SK-N-MC (cell line): ENCODE measurements around the gene TDRD5.

ENCODE experiments used
- DNase-seq: peaks from one replicate; pipeline ENCODE4 v3.0.0-alpha.2; 2011; ENCODE audit warnings: low read depth, low spot score
- H3K27ac ChIP-seq: fragments of 200-600 bp; sonication (generic); 2 replicates; pipeline ENCODE4 v1.5.1; 2016; ENCODE audit warnings: mixed run types
- H3K36me3 ChIP-seq: fragments of 200-600 bp; sonication (generic); 2 replicates; pipeline ENCODE4 v1.6.1; 2017; ENCODE audit warnings: antibody characterized with exemption, low read length, mixed read lengths; ENCODE audit not compliant: insufficient read depth
- H3K4me3 ChIP-seq: fragments of 200-600 bp; sonication (generic); 2 replicates; pipeline ENCODE4 v1.5.1; 2016
- H3K9ac ChIP-seq: fragments of 200-600 bp; sonication (generic); 2 replicates; pipeline ENCODE4 v1.8.0; 2017; ENCODE audit warnings: mixed run types, mixed read lengths; ENCODE audit not compliant: insufficient read length
- H3K9me3 ChIP-seq: fragments of 200-600 bp; sonication (generic); 2 replicates; pipeline ENCODE4 v1.6.1; 2017; ENCODE audit warnings: low read depth, mild to moderate bottlenecking, antibody characterized with exemption, low read length, moderate library complexity, mixed read lengths
- EZH2 ChIP-seq: fragments of 200-600 bp; sonication (generic); IDR thresholded peaks from one replicate; pipeline ENCODE4 v1.6.1; 2017; ENCODE audit warnings: antibody characterized with exemption
- FOXP2 ChIP-seq: optimal IDR thresholded peaks from 2 replicates; pipeline ENCODE3; 2011; ENCODE audit warnings: mild to moderate bottlenecking, moderate library complexity; ENCODE audit not compliant: insufficient read depth; ENCODE audit errors: extremely low read length, control extremely low read depth
- POLR2AphosphoS5 ChIP-seq: IDR thresholded peaks from 2 replicates; pipeline ENCODE4 v1.6.1; 2012; ENCODE audit warnings: mild to moderate bottlenecking, low read depth, low read length, borderline replicate concordance

TDRD5 gene

GRCh38 chr1:179714159-179714558 lies 122.5 kb downstream of the TDRD5 start:
- H3K4me3 ChIP-seq = no peak overlapping the region
- no peak for DNase-seq
- no peak overlapping the region for H3K27ac ChIP-seq
- H3K9me3 ChIP-seq = no peaks in the 10 kb centered on the region; the same call in 1 of the 2 replicates
- TF ChIP-seq EZH2 (no peak), FOXP2 (no peak), POLR2AphosphoS5 (no peak)
- H3K9ac ChIP-seq = no peak overlapping the region
- no peaks in the 10 kb centered on the region for H3K36me3 ChIP-seq

DNA sequence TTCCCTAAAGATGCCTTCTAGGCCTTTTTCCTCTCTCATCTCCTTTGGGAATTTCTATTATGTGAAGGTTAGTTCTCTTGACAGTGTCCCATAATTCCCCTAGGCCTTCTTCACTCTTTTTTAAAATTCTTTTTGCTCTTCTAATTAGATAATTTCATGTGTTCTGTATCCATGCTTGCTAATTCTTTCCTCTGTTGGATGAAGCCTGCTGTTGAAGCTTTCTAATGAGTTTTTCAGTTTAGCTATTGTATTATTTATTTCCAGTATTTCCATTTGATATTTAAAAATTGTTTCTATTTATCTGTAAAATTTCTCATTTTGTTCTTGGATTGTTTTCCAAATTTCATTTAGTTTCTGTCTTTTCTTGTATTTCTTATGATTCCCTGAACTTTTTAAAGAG lies 123.0 kb downstream of the TDRD5 start:
- H3K36me3 ChIP-seq = no peaks in the 10 kb centered on the region
- no peak for DNase-seq
- H3K4me3 ChIP-seq = no peak overlapping the region
- TF ChIP-seq FOXP2 = no peak
- TF ChIP-seq POLR2AphosphoS5 = no peak
- no peak for TF ChIP-seq EZH2
- H3K9me3 ChIP-seq = no peaks in the 10 kb centered on the region; the same call in 1 of the 2 replicates
- no peak overlapping the region for H3K9ac ChIP-seq
- no peak overlapping the region for H3K27ac ChIP-seq

- H3K9me3 ChIP-seq = no peaks in the 10 kb centered on the region; the same call in 1 of the 2 replicates
- no peak for DNase-seq
These were observed 127.6 kb downstream of the TDRD5 start for GRCh38 chr1:179719272-179719671.

DNA sequence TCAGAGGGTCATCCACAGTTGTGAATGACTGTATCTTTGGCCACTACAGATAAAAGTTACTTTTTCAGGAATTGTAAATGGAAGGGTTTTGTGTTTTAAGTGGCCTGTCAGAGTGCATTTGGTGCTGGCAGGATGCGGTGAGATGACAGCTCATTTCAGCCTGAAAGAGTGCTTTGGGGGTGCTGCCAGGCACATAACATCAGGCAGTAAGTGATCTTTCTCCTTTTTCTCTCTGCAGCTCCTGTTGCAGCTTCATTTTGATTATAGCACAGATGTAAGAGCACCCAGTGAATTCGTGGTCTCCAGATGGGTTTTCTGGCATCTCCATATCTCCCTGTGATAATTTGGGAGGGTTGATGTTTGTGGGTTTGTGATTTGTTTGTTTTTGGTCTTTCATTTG lies 136.6 kb downstream of the TDRD5 start:
- H3K27ac ChIP-seq = no peak overlapping the region
- H3K9ac ChIP-seq = no peak overlapping the region
- H3K36me3 ChIP-seq = no peaks in the 10 kb centered on the region
- TF ChIP-seq EZH2 (no peak), FOXP2 (no peak), POLR2AphosphoS5 (no peak)
- H3K9me3 ChIP-seq = no peaks in the 10 kb centered on the region
- no peak overlapping the region for H3K4me3 ChIP-seq
- no peak for DNase-seq

More at GRCh38 chr1:179719272-179719671, 127.6 kb downstream of the TDRD5 start:
- Histone ChIP-seq H3K4me3 (no peak overlapping the region), H3K27ac (no peak overlapping the region), H3K9ac (no peak overlapping the region), H3K36me3 (no peaks in the 10 kb centered on the region)
- TF ChIP-seq FOXP2 (no peak), POLR2AphosphoS5 (no peak), EZH2 (no peak)

DNA sequence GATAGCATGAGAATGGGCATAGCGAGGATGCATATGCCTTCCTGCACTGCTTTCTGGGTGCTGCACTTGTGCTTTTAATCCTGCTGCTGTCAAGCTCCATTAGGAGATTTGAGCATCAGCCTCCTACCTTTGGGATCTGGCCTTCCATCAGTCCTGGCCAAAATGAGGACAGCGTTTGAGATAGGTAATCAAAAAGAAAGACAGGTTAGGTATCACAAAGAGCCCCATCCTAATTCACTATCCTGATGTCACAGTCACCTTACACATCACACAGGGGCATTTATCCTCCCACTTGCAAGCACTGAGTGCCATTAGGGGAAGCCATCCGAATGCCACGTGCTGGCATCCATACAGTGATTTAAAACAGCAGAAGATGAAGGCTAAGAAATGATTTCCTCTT lies 138.2 kb downstream of the TDRD5 start:
- TF ChIP-seq EZH2 (no peak), POLR2AphosphoS5 (no peak), FOXP2 (no peak)
- no peak for DNase-seq
- Histone ChIP-seq H3K36me3 (no peaks in the 10 kb centered on the region), H3K9ac (no peak overlapping the region), H3K4me3 (no peak overlapping the region), H3K27ac (no peak overlapping the region), H3K9me3 (no peaks in the 10 kb centered on the region)

DNA sequence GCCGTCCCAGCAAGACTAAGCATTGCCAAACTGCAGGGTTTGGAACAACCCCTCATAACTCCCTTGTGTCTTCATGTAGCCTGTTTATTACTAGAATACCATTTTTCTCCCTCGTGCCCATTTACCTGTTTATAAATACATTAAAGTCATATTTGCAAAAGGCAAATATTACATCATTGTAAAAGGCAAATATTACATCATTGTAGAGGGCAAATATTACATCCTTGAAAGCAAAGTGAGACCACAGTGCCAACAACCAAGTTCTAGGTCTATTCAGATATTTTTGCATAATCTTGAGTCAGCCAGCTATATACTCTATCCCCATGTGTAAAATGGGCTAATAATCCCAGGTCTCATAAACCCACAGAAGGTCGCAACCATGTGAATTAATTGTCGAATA lies 140.0 kb downstream of the TDRD5 start:
- DNase-seq = no peak
- no peak for TF ChIP-seq EZH2
- no peak for TF ChIP-seq FOXP2
- no peak for TF ChIP-seq POLR2AphosphoS5
- Histone ChIP-seq H3K4me3 (no peak overlapping the region), H3K9me3 (no peaks in the 10 kb centered on the region), H3K27ac (no peak overlapping the region), H3K36me3 (no peaks in the 10 kb centered on the region), H3K9ac (no peak overlapping the region)
